KG1 (cell line): ENCODE results near the gene KCNJ18.
"Not testable (repeated sequence)": the region's sequence is repeated elsewhere in the genome, so short reads cannot be mapped to it uniquely, and the experiment has no call there.

Source experiments
- DNase-seq: peaks from one replicate; lab custom pipeline; 2025; lab: John Stamatoyannopoulos, UW

The KCNJ18 gene

GRCh38 chr17:21671437-21671836 lies 20.9 kb upstream of the KCNJ18 start:
- not testable (repeated sequence) for DNase-seq

GRCh38 chr17:21671871-21672270 lies 20.5 kb upstream of the KCNJ18 start:
- not testable (repeated sequence) for DNase-seq

- DNase-seq: not testable (repeated sequence)
These were observed 18.7 kb upstream of the KCNJ18 start for GRCh38 chr17:21673451-21674241.

- no peak for DNase-seq
These were observed 18.0 kb upstream of the KCNJ18 start for GRCh38 chr17:21674242-21674731.

- not testable (repeated sequence) for DNase-seq
These were observed 17.2 kb upstream of the KCNJ18 start for GRCh38 chr17:21674891-21675738.

- DNase-seq: not testable (repeated sequence)
These were observed 16.6 kb upstream of the KCNJ18 start for GRCh38 chr17:21675739-21676130.

GRCh38 chr17:21676281-21677111 lies 15.8 kb upstream of the KCNJ18 start:
- no peak for DNase-seq

GRCh38 chr17:21677126-21677910 lies 15.0 kb upstream of the KCNJ18 start:
- no peak for DNase-seq

GRCh38 chr17:21677911-21678310 lies 14.4 kb upstream of the KCNJ18 start:
- DNase-seq: no peak

GRCh38 chr17:21678393-21679081 lies 13.8 kb upstream of the KCNJ18 start:
- DNase-seq: no peak

- no peak for DNase-seq
These were observed 12.8 kb upstream of the KCNJ18 start for GRCh38 chr17:21679256-21680146.

- DNase-seq: no peak
These were observed 12.0 kb upstream of the KCNJ18 start for GRCh38 chr17:21680366-21680765.

- not testable (repeated sequence) for DNase-seq
These were observed 11.4 kb upstream of the KCNJ18 start for GRCh38 chr17:21680850-21681351.

GRCh38 chr17:21681576-21681975 lies 10.7 kb upstream of the KCNJ18 start:
- DNase-seq: not testable (repeated sequence)

GRCh38 chr17:21682130-21682529 lies 10.2 kb upstream of the KCNJ18 start:
- not testable (repeated sequence) for DNase-seq

- not testable (repeated sequence) for DNase-seq
These were observed 9.1 kb upstream of the KCNJ18 start for GRCh38 chr17:21683142-21683712.

GRCh38 chr17:21683897-21684296 lies 8.4 kb upstream of the KCNJ18 start:
- DNase-seq: not testable (repeated sequence)

GRCh38 chr17:21684384-21684783 lies 7.9 kb upstream of the KCNJ18 start:
- not testable (repeated sequence) for DNase-seq
